GM18526 (cell line): ENCODE data around the gene XRCC5.

ENCODE experiments used
- POLR2A ChIP-seq: IDR thresholded peaks from 3 replicates; pipeline ENCODE4 v1.6.1; 2011; ENCODE audit not compliant: insufficient read length; ENCODE audit errors: extremely low read depth

The XRCC5 gene

GRCh38 chr2:216159646-216160045 lies 50.5 kb downstream of the XRCC5 start:
- TF ChIP-seq POLR2A = no peak

GRCh38 chr2:216160786-216161185 lies 51.6 kb downstream of the XRCC5 start:
- TF ChIP-seq POLR2A = no peak

GRCh38 chr2:216161967-216162366 lies 52.8 kb downstream of the XRCC5 start:
- TF ChIP-seq POLR2A = no peak

GRCh38 chr2:216163518-216163917 lies 54.4 kb downstream of the XRCC5 start:
- TF ChIP-seq POLR2A = no peak

- TF ChIP-seq POLR2A = no peak
Observed at GRCh38 chr2:216164087-216164486, 54.9 kb downstream of the XRCC5 start.

- no peak for TF ChIP-seq POLR2A
Observed at GRCh38 chr2:216164576-216164975, 55.4 kb downstream of the XRCC5 start.

GRCh38 chr2:216165711-216166110 lies 56.6 kb downstream of the XRCC5 start:
- TF ChIP-seq POLR2A = no peak

GRCh38 chr2:216169087-216169486 lies 59.9 kb downstream of the XRCC5 start:
- no peak for TF ChIP-seq POLR2A

GRCh38 chr2:216170076-216170763 lies 61.1 kb downstream of the XRCC5 start:
- no peak for TF ChIP-seq POLR2A

- no peak for TF ChIP-seq POLR2A
Observed at GRCh38 chr2:216171011-216171410, 61.9 kb downstream of the XRCC5 start.

- no peak for TF ChIP-seq POLR2A
Observed at GRCh38 chr2:216172493-216172892, 63.3 kb downstream of the XRCC5 start.

- TF ChIP-seq POLR2A = no peak
Observed at GRCh38 chr2:216179015-216179414, 69.9 kb downstream of the XRCC5 start.

GRCh38 chr2:216181351-216181750 lies 72.2 kb downstream of the XRCC5 start:
- TF ChIP-seq POLR2A = no peak

- TF ChIP-seq POLR2A = no peak
Observed at GRCh38 chr2:216181953-216182461, 72.9 kb downstream of the XRCC5 start.

GRCh38 chr2:216183462-216183861 lies 74.3 kb downstream of the XRCC5 start:
- TF ChIP-seq POLR2A = no peak

- TF ChIP-seq POLR2A = no peak
Observed at GRCh38 chr2:216188559-216188850, 79.4 kb downstream of the XRCC5 start.

- no peak for TF ChIP-seq POLR2A
Observed at GRCh38 chr2:216188956-216189355, 79.8 kb downstream of the XRCC5 start.
